OCI-M2 (cell line): ENCODE data around the gene IL17A.
"Not testable (repeated sequence)": the region's sequence is repeated elsewhere in the genome, so short reads cannot be mapped to it uniquely, and the experiment has no call there.

Experiments used
- DNase-seq: peaks from one replicate; lab custom pipeline; 2025; ENCODE audit not compliant: unreplicated experiment; lab: John Stamatoyannopoulos, UW

IL17A gene

DNA sequence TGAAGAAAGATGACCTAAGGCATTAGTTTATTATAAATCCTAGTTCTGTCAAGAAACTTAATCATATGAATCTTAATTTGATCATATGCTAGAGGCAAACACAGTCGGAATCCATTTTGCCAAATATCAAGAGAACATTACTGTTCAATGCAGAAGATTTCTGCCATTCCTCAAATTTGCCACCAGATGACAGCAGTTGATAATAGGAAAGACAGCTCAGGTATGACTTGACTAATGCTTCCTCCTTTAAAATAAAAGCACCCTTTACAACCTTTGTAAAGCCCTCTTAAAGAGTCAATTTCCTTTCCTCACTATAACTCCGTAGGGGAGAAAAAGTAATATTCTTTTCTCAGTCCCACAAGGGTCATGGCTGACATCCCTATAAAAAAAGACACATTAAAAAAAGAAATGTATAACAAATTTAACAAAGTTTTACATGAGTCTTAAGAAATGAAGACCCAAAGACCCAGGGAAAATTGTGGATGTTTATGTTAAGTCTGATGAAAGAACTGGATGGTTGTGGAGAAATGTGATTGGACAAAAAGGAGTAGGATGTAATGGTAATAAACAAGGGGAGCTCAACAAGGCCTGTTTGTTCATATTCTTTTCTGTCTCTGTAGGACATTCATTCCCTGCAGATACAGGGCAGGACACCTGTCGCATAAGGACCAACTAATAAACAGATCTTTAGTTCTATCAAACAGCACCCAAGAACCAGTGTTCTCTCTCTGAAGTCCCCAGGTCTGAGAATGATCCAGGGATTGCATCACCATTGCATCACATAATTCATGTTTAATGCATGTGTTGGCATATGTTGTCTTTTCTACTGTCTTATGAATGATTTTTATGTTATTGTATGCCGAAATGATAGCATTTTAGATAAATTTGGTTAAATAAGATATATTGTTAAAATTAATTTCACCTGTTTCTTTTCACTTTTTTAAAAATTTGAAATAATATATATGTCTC lies 23.0 kb upstream of the IL17A start:
- DNase-seq, result no peak

DNA sequence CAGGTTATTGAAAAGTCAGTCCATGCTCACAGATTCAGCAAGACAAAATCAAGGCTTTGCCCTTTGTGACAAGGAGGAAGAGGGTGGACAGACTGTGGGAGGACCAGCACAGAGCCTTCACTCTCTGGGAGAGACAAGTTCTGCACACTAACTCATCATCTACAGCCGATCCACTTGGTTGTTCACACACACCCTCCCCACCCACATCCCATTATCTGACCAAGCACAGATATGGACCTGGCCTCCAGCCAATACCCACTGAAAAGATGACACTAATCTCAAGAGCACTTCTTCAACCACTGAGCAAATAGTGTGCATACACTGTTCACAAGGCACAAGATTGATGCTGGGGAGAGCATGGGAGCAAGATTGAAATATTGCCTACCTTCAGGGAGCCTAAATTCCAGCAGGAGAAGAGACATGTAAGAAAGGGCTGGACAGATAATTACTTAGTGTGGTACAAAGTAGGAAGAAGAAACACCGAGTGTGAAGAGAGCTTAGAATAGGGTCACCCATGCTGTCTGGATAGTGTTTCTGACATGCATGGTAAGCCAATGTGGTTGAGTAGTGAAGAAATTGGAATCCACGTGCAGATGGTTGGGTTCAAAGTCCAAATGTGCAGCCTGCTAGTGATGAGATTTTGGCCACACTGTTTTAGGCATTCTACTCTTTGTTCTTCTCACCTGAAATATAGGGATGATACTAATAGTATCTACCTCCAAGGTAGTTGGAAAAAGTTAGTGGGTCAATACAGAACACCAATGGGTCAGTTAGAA lies 21.7 kb upstream of the IL17A start:
- DNase-seq, result no peak

DNA sequence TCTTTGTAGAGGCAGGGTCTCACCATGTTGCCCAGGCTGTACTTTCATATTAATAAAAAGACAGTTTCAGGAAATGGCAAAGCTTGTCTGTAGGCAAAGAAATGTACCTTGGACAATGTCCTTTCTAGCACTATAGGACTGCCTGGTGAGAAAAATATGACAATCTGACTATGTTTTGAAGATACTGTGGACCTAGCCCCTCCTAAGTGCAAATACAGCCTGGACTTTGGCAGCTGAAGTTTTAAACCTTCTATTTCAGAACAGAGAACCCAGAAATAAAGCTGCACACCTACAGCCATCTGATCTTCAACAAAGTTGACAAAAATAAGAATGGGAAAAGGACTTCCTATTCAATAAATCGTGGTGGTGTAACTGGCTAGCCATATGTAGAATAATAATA lies 18.9 kb upstream of the IL17A start:
- no peak for DNase-seq

DNA sequence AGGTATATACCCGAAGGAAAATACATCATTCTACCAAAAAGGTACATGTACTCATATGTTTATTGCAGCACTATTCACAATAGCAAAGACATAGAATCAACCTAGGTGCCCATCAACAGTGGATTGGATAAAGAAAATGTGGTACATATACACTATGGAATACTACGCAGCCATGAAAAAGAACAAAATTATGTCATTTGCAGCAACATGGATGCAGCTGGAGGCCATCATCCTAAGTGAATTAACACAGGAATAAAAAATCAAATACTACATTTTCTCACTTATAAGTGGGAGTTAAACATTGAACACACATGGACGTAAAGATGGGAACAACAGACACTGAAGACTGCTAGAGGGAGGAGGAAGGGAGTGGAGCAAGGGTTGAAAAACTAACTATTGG lies 17.8 kb upstream of the IL17A start:
- DNase-seq, result not testable (repeated sequence)

DNA sequence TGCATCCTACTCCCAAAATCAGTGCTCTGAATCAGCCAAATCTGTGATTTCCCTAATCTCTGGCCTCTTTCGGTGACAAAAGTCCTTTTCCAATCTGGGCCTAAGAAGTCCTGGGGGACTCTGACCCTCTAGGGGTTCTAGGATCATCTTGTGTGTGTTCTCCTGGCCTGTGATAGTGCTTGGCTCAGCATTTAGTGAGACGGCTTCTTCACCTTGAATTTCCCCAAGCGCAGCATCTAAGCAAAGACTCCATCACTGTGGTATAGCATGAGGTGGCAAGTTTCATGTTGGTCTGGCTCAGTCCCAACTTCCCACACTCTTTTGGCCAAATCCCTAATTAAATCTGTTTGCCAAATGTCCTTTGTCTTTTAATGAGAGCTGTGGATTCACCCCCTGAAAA lies 12.1 kb upstream of the IL17A start:
- no peak for DNase-seq

GRCh38 chr6:52176550-52176949 lies 9.6 kb upstream of the IL17A start:
- DNase-seq, result no peak

DNA sequence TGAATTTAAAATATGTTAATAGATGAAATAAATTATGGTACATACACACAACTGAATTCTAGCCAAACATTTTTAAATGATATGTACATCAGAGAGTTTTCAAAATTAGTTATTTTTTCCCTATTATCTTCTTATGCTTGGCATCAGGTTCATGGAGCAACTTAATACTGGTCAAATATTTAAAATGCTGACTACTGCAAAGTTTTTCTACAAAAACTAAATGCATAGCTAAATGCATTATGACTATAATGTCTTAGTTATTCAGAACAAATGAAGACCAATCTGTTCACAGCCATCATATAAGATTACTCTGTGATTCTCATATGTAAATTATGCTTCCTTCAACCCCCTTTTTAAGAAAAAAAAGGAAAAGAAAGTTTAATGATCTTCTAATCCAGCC lies 8.2 kb upstream of the IL17A start:
- no peak for DNase-seq

DNA sequence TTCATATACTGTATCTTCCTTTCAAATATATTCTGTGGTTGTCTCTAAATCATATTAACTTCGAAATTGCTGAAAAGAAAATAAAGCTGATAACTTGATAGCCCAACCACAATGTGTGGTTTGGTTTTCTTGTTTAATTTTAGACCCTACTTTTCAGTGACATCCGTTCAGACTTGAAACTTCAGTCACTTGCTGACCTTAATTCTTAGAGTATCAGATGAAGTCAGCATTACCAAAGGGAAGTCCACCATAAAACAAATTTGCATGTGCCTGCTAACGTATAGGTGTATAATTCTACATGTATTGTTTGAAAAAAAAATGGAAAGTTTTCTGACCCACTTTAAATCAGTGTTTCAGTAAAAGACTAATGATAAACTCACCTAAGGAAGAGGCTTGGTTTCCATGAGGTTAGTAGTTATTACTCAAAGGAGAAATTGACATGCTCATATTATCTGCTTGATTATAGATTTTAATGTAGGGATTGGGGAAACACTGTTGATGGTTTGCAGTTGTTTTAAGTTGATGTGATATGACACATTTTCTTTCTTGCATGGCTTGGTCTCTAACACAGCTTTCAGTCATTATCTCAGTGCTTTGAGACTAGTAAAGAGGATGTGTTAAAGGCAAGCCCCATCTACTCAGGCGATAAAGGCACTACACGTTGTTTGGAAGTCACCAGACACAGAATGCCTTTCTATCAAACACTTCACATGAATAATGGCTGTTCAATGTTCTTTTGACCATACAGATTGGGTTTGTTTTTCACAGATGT lies 5.2 kb upstream of the IL17A start:
- DNase-seq, result no peak

- DNase-seq, result no peak
These were observed 3.0 kb upstream of the IL17A start for GRCh38 chr6:52183131-52183713.

DNA sequence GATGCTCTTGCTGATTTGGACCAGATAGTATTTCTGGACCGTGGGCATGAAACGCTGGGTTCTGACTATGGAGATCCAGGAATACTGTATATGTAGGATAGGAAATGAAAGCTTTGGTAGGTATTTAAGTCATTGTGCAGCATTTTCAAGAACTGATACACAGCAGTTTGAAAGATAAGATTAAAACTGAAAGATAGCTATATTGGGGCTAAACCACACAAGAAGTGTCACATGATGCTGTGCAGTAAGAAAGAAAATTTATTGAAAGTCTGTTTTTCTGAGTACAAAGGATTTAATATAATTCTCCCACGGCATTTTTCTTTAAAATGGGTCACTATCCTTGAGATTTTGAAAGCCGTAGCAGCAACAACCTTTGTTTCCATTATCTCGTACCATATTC lies 305 bp downstream of the IL17A start:
- DNase-seq, result no peak

GRCh38 chr6:52187098-52187497 lies 923 bp downstream of the IL17A start:
- DNase-seq, result no peak

DNA sequence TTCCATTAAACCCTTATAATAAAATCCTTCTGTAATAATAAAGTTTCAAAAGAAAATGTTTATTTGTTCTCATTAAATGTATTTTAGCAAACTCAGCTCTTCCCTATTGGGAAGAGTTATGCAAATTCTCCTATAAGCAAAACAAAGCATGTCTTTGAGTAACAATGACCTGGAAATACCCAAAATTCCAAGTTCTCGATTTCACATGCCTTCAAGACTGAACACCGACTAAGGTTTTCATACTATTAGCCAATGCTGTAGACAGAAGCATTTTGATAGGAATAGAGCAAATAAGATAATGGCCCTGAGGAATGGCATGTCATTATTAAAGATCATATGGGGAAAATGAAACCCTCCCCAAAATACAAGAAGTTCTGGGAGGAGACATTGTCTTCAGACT lies 3.8 kb downstream of the IL17A start:
- DNase-seq, result no peak

GRCh38 chr6:52190409-52190808 lies 4.2 kb downstream of the IL17A start:
- DNase-seq, result no peak

DNA sequence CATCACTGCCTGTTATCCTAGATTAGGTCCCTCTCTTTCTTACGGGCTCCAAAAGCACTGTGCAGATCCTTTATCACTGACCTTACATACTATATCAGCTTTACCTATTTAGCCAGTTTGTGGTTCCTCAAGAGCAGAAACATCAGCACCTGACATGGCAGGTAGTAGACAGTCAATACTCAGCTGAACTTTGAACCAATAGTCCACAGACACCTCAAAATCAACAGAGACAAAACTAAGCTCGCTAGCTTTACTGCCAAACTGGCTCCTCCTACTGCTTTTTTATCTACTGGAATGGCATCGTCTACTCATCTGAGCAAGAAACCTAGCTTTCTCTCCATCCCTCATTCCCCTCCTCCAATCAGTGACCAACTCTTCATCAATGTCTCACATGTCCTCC lies 5.6 kb downstream of the IL17A start:
- no peak for DNase-seq

DNA sequence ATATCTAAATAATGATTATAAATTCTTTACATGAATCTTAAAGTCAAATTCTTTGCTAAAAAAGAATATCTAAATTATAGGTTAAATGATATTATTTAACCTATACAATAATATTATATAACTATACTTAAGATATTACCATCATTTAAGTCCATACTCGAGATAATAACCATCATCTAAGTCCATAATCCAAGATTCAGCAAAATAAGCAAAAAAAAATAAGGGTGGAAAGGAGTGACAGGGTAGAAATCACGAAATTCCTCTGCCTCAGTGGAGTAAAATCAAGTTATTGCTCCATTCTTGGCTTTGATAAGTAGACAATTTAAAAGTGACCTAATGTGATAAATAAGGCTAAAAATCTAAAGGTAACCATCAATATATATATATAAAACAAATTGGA lies 9.7 kb downstream of the IL17A start:
- DNase-seq, result no peak

GRCh38 chr6:52200088-52200487 lies 13.9 kb downstream of the IL17A start:
- not testable (repeated sequence) for DNase-seq

DNA sequence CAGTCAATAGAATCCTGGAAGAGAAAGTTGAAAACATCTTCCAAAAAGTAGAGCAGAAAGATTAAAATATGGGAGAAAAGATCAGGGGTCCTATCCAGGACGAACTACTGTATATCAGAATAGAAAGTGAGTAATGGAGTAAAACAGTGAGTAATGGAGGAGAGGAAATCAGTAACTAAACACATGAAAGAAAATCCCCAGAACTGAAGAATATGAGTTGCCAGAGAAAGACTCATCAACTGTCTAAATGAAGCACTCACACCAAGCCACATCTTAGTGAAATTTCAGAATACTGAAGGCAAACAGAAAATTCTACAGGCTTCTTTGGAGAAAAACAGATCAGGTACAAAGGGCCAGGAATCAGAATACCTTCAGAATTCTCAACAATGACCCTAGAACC lies 14.9 kb downstream of the IL17A start:
- DNase-seq, result no peak

DNA sequence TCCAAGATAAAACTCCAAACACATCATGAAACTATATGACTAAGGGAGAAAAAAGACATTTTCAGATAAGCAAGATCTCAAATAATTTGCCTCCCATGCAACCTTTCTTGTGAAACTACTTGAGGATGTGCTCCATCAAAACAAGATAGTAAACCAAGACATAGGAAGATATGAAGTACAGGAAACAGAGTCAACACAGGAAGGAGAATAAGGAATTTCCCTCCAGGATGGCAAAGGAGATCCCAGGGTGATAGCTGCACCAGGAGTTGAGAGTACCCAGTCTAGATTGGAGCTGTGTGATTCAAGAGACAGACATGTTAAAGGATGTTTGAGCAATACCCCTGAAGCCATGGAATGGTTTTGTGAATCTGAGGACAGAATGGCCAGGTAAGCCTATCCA lies 15.3 kb downstream of the IL17A start:
- DNase-seq, result no peak

GRCh38 chr6:52207066-52207465 lies 20.9 kb downstream of the IL17A start:
- no peak for DNase-seq

GRCh38 chr6:52208612-52209011 lies 22.4 kb downstream of the IL17A start:
- DNase-seq, result no peak

GRCh38 chr6:52209770-52210169 lies 23.6 kb downstream of the IL17A start:
- DNase-seq, result no peak
